CD4-positive, alpha-beta T cell treated with Interleukin-12 subunit alpha and Interleukin-12 subunit beta, for 1 hour (primary cell): ENCODE results near the gene RSRC2.
"Not testable (repeated sequence)": the region's sequence is repeated elsewhere in the genome, so short reads cannot be mapped to it uniquely, and the experiment has no call there.

Experiments
- DNase-seq: peaks from one replicate; pipeline ENCODE4 v3.0.0-alpha.2; 2020

The RSRC2 gene

GRCh38 chr12:122481861-122482260, 44.9 kb downstream of the RSRC2 start:
- DNase-seq, result no peak

GRCh38 chr12:122480753-122481152, 46.0 kb downstream of the RSRC2 start:
- no peak for DNase-seq

- no peak for DNase-seq
Measured at GRCh38 chr12:122474324-122474716, 52.4 kb downstream of the RSRC2 start.

GRCh38 chr12:122473543-122474323, 53.0 kb downstream of the RSRC2 start:
- DNase-seq, result no peak

GRCh38 chr12:122471324-122472226, 55.2 kb downstream of the RSRC2 start:
- peak; percentile 72 for DNase-seq

GRCh38 chr12:122470576-122470975, 56.2 kb downstream of the RSRC2 start:
- DNase-seq, result not testable (repeated sequence)

- DNase-seq, result not testable (repeated sequence)
Measured at GRCh38 chr12:122469856-122470255, 56.9 kb downstream of the RSRC2 start.

GRCh38 chr12:122467983-122468382, 58.8 kb downstream of the RSRC2 start:
- DNase-seq, result no peak

- DNase-seq, result not testable (repeated sequence)
Measured at GRCh38 chr12:122464317-122465042, 62.3 kb downstream of the RSRC2 start.

GRCh38 chr12:122460641-122461040, 66.1 kb downstream of the RSRC2 start:
- no peak for DNase-seq

- DNase-seq, result no peak
Measured at GRCh38 chr12:122460061-122460460, 66.7 kb downstream of the RSRC2 start.

GRCh38 chr12:122459211-122459610, 67.5 kb downstream of the RSRC2 start:
- no peak for DNase-seq

GRCh38 chr12:122458105-122459035, 68.4 kb downstream of the RSRC2 start:
- DNase-seq, result no peak

- DNase-seq, result no peak
Measured at GRCh38 chr12:122457627-122458026, 69.1 kb downstream of the RSRC2 start.

GRCh38 chr12:122454739-122455138, 72.0 kb downstream of the RSRC2 start:
- DNase-seq, result no peak

- DNase-seq, result no peak
Measured at GRCh38 chr12:122454250-122454721, 72.5 kb downstream of the RSRC2 start.
